Measurements from ENCODE around the gene PNMA8B. TPM values are rescaled to one million over a fixed set of nuclear protein-coding genes. Genes with fewer than 3 reads are reported as not detected.

The PNMA8B gene
- total RNA-seq, 2 donors from 2014 or later: 0.96 to 3.1 TPM

DNA sequence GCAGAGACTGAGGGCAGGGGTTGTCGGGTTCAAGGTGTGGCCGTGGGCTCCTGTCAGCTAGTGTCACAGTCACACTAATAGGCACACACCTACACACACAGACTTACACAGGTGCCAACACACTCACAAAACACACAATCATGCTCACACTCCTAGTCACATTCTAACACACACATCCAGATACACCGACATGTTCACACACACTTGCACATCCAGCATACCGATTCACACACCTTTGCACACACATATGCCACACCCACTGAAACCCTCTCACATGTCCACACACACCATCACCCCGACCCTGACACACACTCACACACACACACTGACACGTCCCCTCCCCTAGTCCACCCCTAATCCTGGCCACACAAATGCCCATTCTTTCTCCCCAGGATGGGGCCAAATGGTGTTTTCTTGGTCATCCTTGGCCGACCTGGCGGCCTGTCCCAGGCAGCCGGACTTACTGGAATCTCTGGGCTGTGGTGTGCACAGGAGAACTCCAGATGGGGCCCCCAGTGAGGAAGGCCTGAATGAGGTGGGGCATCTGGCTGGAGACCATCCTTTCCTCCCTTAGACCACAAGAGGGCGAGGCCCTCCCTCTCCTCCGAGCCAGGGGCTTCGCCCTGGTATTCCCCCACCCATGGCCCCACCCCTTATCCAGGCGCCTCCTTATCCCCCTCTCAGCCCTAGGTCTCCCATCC is 19.1 kb upstream of the PNMA8B start:
- intact Hi-C loops (cut with DNase I): loop anchor here (5.0 kb wide), 1 partner anchor 237 kb away; no protein-coding TSS in a partner anchor
- no peak for DNase-seq (ENCODE audit: low spot score)
- WGBS: 72% methylated on average over 13 of the region's 13 CpGs
- no peak overlapping the region for H3K4me3 ChIP-seq
- H3K27ac ChIP-seq: no peak overlapping the region
- no peaks in the 10 kb centered on the region for H3K36me3 ChIP-seq
- H3K4me1 ChIP-seq (replicated peaks): no peaks in the 10 kb centered on the region
- no peaks in the 10 kb centered on the region for H3K27me3 ChIP-seq (replicated peaks; ENCODE audit: insufficient read depth)
- no peaks in the 10 kb centered on the region for H3K9me3 ChIP-seq
- TF ChIP-seq POLR2A (IDR thresholded peaks at IDR 0.05): no peak
- TF ChIP-seq POLR2AphosphoS5 (IDR thresholded peaks at IDR 0.05): no peak
- TF ChIP-seq, protein P1, sequence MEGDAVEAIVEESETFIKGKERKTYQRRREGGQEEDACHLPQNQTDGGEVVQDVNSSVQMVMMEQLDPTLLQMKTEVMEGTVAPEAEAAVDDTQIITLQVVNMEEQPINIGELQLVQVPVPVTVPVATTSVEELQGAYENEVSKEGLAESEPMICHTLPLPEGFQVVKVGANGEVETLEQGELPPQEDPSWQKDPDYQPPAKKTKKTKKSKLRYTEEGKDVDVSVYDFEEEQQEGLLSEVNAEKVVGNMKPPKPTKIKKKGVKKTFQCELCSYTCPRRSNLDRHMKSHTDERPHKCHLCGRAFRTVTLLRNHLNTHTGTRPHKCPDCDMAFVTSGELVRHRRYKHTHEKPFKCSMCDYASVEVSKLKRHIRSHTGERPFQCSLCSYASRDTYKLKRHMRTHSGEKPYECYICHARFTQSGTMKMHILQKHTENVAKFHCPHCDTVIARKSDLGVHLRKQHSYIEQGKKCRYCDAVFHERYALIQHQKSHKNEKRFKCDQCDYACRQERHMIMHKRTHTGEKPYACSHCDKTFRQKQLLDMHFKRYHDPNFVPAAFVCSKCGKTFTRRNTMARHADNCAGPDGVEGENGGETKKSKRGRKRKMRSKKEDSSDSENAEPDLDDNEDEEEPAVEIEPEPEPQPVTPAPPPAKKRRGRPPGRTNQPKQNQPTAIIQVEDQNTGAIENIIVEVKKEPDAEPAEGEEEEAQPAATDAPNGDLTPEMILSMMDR (IDR thresholded peaks at IDR 0.05): no peak

DNA sequence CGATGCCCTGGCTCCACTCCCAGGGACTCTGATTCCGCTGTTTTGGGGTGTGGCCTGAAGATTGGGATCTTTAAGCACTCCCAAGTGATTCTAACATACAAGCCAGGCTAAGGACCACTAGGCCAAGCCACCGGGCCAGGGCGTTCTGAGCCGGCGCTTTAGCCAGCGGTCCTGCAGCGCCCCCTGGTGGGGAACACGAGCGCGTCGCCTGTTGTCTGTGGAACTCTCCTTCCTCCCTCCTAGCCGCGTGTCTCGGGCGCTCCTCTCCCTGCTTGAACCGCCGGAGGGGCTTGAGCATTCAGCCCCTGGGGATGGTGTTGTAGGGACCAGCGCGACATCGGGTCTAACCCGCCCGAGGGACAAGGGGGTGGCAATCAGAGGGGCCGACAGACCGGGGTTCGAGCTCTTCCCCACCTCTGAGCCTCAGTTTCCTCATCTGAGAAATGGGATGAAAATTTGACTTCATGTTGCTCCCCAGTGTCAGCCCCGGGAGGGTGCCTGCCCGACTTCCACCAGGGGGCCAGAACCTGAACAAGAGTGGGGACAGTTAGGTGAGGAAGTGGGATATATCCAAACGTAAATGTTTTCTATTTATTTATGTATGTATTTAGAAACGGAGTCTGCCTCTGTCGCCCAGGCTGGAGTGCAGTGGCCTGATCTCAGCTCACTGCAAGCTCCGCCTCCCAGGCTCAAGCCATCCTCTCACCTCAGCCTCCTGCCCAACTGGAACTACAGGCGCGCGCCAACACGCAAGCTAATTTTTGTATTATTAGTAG is 18.0 kb upstream of the PNMA8B start:
- Histone ChIP-seq H3K27me3 (replicated peaks; ENCODE audit: insufficient read depth) (no peaks in the 10 kb centered on the region), H3K27ac (no peak overlapping the region), H3K36me3 (no peaks in the 10 kb centered on the region), H3K4me3 (no peak overlapping the region), H3K4me1 (replicated peaks) (no peaks in the 10 kb centered on the region), H3K9me3 (no peaks in the 10 kb centered on the region)
- 24% methylated on average over 33 of the region's 36 CpGs for WGBS
- TF ChIP-seq, protein P1 (IDR thresholded peaks at IDR 0.05): peak; percentile 93 to 97 (median 95)
- no peak for TF ChIP-seq POLR2AphosphoS5 (IDR thresholded peaks at IDR 0.05)
- intact Hi-C loops (cut with DNase I): loop anchor here (2.0 to 5.0 kb wide), 2 partner anchors 25 to 236 kb away; no protein-coding TSS in a partner anchor
- peak; percentile 34 for DNase-seq (ENCODE audit: low spot score)

- TF ChIP-seq POLR2AphosphoS5 (IDR thresholded peaks at IDR 0.05) (no peak), POLR2A (IDR thresholded peaks at IDR 0.05) (no peak)
- TF ChIP-seq, protein P1 (IDR thresholded peaks at IDR 0.05): no peak
- DNase-seq (ENCODE audit: low spot score): no peak
- no peak overlapping the region for H3K27ac ChIP-seq
- H3K36me3 ChIP-seq: no peaks in the 10 kb centered on the region
- H3K4me3 ChIP-seq: no peak overlapping the region
- H3K4me1 ChIP-seq (replicated peaks): no peaks in the 10 kb centered on the region
- 80% methylated on average over 4 of the region's 4 CpGs for WGBS
- H3K27me3 ChIP-seq (replicated peaks; ENCODE audit: insufficient read depth): no peaks in the 10 kb centered on the region
- intact Hi-C loops (cut with DNase I): loop anchor here (5.0 kb wide), 1 partner anchor 234 kb away; no protein-coding TSS in a partner anchor
- H3K9me3 ChIP-seq: no peaks in the 10 kb centered on the region
Measured at GRCh38 chr19:46511237-46511636, 15.6 kb upstream of the PNMA8B start.

GRCh38 chr19:46508206-46508605 is 12.5 kb upstream of the PNMA8B start:
- intact Hi-C loops (cut with DNase I): no loop called here
- H3K4me3 ChIP-seq: no peak overlapping the region
- H3K27ac ChIP-seq: no peak overlapping the region
- H3K27me3 ChIP-seq (replicated peaks; ENCODE audit: insufficient read depth): no peaks in the 10 kb centered on the region
- WGBS: 52% methylated on average over 2 of the region's 2 CpGs
- DNase-seq (ENCODE audit: low spot score): no peak
- H3K36me3 ChIP-seq: no peaks in the 10 kb centered on the region
- TF ChIP-seq, protein P1 (IDR thresholded peaks at IDR 0.05): no peak
- TF ChIP-seq POLR2AphosphoS5 (IDR thresholded peaks at IDR 0.05) (no peak), POLR2A (IDR thresholded peaks at IDR 0.05) (no peak)
- H3K4me1 ChIP-seq (replicated peaks): no peaks in the 10 kb centered on the region
- no peaks in the 10 kb centered on the region for H3K9me3 ChIP-seq
